Measurements from ENCODE around the gene AKT1S1. TPM values are rescaled to one million over a fixed set of nuclear protein-coding genes. Genes with fewer than 3 reads are reported as not detected.

Gene AKT1S1
- total and polyA plus RNA-seq, 2 donors (not counting 3 experiments of a cell fraction or from before 2014, with no cell fraction given): 64.2 to 68.3 TPM

DNA sequence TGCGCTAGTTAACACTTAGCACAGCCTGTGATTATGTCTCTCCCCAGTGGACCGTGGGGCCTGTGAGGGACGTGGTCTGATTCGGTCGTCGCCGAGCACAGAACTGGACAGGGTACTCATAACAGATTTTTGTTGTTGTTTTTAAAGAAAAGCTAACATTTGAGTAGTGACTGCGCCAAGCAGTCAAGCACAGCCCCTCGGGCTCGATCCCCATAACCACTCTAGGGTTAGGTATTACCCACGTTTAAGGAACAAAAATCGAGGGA lies 27.0 kb downstream of the AKT1S1 start:
- H3K4me2 ChIP-seq (ENCODE audit: insufficient read depth, low read length): peak overlapping the region; percentile 72
- no peak overlapping the region for H3K9ac ChIP-seq (replicated peaks; ENCODE audit: extremely low read depth, insufficient read depth, low read length)
- peaks cover 24% of the 10 kb centered on the region for H3K4me1 ChIP-seq (ENCODE audit: control insufficient read depth, extremely low read depth, insufficient read depth, low read length)
- no peaks in the 10 kb centered on the region for H3K27me3 ChIP-seq (ENCODE audit: control insufficient read depth in 2 of 2, insufficient read depth in 2 of 2, low read length in 2 of 2)
- H3K4me3 ChIP-seq (replicated peaks in 1 of 3; ENCODE audit: insufficient read depth in 1 of 3, low read depth in 1 of 3, low read length in 3 of 3): peak overlapping the region in 2 of 3 experiments; percentile 20 to 49
- DNase-seq (ENCODE audit: low read depth, low spot score): no peak
- no peak for FAIRE-seq
- H2AFZ ChIP-seq (ENCODE audit: low read depth, low read length): no peak overlapping the region
- no TSS peak for BruUV-seq (replicated peaks)
- dilution Hi-C loops (cut with MboI; ENCODE audit: extremely low pct_ligation_motif_present, low sequenced_read_pairs) (no loop called here), intact Hi-C loops (cut with micrococcal nuclease) (loop anchor here (1.0 kb wide), 4 partner anchors 17 to 84 kb away; partner anchors contain the start of genes FUZ and PNKP)
- H3K36me3 ChIP-seq (ENCODE audit: control insufficient read depth in 2 of 2, extremely low read depth in 1 of 2, insufficient read depth in 2 of 2, low read length in 2 of 2): peaks cover 0 to 7% of the 10 kb centered on the region in 2 experiments
- no peaks in the 10 kb centered on the region for H3K9me3 ChIP-seq (replicated peaks; ENCODE audit: control insufficient read depth, insufficient read depth, low read length)
- H4K20me1 ChIP-seq (replicated peaks; ENCODE audit: control insufficient read depth, extremely low read depth, insufficient read depth, low read length): no peaks in the 10 kb centered on the region
- H3K9me1 ChIP-seq (replicated peaks; ENCODE audit: control insufficient read depth, extremely low read depth, insufficient read depth, low read length): no peaks in the 10 kb centered on the region
- TF ChIP-seq, protein P1, sequence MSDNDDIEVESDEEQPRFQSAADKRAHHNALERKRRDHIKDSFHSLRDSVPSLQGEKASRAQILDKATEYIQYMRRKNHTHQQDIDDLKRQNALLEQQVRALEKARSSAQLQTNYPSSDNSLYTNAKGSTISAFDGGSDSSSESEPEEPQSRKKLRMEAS (IDR thresholded peaks at IDR 0.05; ENCODE audit: insufficient read depth, insufficient read length): no peak
- TF ChIP-seq, protein P2, sequence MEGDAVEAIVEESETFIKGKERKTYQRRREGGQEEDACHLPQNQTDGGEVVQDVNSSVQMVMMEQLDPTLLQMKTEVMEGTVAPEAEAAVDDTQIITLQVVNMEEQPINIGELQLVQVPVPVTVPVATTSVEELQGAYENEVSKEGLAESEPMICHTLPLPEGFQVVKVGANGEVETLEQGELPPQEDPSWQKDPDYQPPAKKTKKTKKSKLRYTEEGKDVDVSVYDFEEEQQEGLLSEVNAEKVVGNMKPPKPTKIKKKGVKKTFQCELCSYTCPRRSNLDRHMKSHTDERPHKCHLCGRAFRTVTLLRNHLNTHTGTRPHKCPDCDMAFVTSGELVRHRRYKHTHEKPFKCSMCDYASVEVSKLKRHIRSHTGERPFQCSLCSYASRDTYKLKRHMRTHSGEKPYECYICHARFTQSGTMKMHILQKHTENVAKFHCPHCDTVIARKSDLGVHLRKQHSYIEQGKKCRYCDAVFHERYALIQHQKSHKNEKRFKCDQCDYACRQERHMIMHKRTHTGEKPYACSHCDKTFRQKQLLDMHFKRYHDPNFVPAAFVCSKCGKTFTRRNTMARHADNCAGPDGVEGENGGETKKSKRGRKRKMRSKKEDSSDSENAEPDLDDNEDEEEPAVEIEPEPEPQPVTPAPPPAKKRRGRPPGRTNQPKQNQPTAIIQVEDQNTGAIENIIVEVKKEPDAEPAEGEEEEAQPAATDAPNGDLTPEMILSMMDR (IDR thresholded peaks at IDR 0.05; ENCODE audit: extremely low read depth in 1 of 2, insufficient read depth in 1 of 2, low read depth in 1 of 2, low read length in 2 of 2): no peak
- no peak for TF ChIP-seq GATA2 (IDR thresholded peaks at IDR 0.05; ENCODE audit: insufficient read depth, insufficient read length, low read depth, low read length)
- no peak for TF ChIP-seq JUN (IDR thresholded peaks at IDR 0.05; ENCODE audit: borderline replicate concordance, insufficient read depth, insufficient read length, low read depth)
- TF ChIP-seq POLR2AphosphoS5 (IDR thresholded peaks at IDR 0.05; ENCODE audit: insufficient read depth, low read depth, low read length): no peak
- no peak for TF ChIP-seq POLR2A (IDR thresholded peaks at IDR 0.05; ENCODE audit: low read depth, low read length)
- no peak for TF ChIP-seq MYC (IDR thresholded peaks at IDR 0.05; ENCODE audit: low read depth, low read length)
- TF ChIP-seq EZH2 (IDR thresholded peaks at IDR 0.05; ENCODE audit: borderline replicate concordance, low read depth, low read length, severe bottlenecking): no peak
- POLR2A ChIA-PET: interaction anchor here (0.6 to 1.2 kb wide), 2 partner anchors 19 to 79 kb away, joined by 5 to 6 read pairs; no protein-coding TSS in a partner anchor
- CTCF ChIA-PET: interaction anchor here (0.8 to 1.8 kb wide), 6 partner anchors 15 to 128 kb away, joined by 3 to 15 read pairs (median 4); partner anchors contain the start of genes FUZ and MED25
- no peak overlapping the region for H3K27ac ChIP-seq (ENCODE audit: insufficient read depth, low read depth, low read length)
- H3K79me2 ChIP-seq (ENCODE audit: control insufficient read depth, insufficient read depth, low read length): peaks cover 25% of the 10 kb centered on the region

Measured in endothelial cell of umbilical vein (primary cell).